ENCODE measurements around the gene USP31.

The USP31 gene

GRCh38 chr16:23055481-23055880, 93.8 kb downstream of the USP31 start:
- DNase-seq: no peak

GRCh38 chr16:23052908-23053580, 96.2 kb downstream of the USP31 start:
- DNase-seq: no peak

- no peak for DNase-seq
Measured at GRCh38 chr16:23052221-23052620, 97.0 kb downstream of the USP31 start.

GRCh38 chr16:23051587-23051986, 97.7 kb downstream of the USP31 start:
- DNase-seq: no peak

DNA sequence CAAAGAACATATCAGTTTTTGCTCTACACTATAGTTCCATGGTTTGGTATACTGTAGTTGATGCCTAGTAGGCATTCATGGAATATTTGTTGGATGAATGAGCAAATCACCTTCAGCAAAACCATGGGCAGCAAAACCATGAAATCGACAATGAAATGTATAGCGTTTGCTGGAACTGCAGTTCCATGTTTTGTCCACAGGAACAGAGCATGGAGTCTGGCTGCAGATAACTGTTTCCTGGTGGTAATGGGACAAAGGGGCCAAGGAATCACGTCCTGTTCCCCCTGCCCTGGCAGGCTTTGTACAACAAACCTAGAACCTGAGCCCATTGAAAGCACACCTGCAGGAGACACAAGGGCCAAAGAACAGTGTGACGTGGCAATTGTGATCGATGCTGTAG, 101.1 kb downstream of the USP31 start:
- no peak for DNase-seq

DNA sequence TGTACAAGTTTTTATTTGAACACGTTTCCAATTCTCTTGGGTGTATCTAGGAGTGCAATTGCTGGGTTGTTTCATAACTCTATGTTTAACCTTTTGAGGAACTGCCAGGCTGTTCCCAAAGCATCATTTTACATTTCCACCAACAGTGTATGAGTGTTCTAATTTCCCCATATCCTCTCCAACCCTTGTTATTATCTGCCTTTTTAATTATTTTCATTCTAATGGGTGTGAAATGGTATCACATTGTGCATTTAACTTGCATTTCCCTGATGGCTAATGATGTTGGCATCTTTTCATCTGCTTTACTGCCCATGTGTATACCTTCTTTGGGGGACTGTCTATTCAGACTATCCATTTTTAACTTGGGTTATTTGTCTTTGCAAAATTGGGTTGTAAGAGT, 104.2 kb downstream of the USP31 start:
- no peak for DNase-seq

DNA sequence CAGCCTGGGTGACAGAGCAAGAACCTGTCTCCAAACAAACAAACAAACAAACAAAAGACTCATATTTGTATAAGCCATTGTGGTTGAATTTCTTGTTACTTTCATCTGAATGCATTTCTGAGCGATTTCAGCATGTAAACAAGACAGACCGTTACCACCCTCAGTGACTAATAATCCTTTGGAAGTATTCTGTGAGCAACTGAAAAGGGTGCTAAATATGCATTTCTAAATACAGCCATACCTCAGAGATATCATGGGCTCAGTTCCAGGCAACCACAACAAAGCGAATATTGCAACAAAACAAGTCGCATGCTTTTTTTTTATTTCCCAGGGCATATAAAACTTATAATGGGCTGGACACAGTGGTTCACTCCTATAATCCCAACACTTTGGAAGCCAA, 109.0 kb downstream of the USP31 start:
- DNase-seq: no peak

DNA sequence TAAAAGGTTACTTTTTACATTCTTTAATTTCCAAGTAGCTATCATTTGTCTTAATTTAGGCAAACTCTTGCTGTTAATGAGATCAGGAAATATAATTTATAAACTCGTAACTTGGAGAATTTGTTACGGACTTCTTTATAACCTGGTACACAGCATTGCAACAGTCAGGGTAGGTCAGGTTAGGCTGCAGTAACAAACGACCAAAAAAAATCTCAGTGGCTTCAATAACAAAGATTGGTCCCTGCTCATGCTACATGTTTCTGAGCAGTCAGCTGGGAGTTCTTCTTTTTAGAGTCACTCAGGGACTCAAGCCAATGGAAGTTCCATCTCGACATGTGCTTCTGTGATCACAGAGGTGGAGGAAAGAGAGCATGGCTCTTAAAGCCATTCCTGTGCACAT, 110.1 kb downstream of the USP31 start:
- DNase-seq: no peak

DNA sequence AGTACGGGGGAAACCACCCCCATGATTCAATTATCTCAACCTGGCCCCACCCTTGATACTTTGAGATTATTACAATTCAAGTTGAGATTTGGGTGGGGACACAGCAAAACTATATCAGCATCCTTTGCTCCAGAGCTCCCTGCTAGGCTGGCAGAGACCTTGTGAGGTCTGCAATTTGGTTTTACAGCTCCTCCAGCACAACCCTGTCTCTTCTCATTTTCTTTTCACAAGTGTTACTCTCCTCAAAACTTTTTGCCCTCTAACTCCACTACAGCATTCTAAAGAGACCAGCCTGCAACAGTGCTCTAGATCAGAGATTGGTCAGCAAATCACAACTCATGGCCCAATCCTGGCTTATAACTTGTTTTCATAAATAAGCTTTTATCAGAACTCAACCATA, 114.0 kb downstream of the USP31 start:
- DNase-seq: no peak

DNA sequence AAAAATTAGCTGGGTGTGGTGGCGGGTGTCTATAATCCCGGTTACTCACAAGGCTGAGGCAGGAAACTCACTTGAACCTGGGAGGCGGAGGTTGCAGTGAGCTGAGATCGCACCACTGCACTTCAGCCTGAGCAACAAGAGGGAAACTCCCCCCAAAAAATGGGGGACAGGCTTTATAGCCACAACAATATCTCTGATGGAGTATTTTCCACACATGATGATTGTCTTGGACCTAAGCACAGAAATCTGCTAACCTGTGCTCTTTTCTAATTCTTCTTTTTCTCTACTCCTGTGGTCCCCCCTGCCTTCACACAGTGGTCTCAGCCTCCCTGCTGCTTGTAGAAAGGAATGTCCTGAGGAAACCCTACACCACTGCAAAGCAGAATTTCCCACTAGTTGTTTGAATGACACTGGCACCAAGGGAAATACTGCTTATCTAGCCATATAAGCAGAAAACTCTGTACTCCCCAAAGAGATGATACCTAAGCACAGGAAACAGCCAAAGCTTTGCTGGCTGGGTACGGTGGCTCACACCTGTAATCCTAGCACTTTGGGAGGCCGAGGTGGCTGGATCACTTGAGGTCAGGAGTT, 117.6 kb downstream of the USP31 start:
- DNase-seq: no peak

DNA sequence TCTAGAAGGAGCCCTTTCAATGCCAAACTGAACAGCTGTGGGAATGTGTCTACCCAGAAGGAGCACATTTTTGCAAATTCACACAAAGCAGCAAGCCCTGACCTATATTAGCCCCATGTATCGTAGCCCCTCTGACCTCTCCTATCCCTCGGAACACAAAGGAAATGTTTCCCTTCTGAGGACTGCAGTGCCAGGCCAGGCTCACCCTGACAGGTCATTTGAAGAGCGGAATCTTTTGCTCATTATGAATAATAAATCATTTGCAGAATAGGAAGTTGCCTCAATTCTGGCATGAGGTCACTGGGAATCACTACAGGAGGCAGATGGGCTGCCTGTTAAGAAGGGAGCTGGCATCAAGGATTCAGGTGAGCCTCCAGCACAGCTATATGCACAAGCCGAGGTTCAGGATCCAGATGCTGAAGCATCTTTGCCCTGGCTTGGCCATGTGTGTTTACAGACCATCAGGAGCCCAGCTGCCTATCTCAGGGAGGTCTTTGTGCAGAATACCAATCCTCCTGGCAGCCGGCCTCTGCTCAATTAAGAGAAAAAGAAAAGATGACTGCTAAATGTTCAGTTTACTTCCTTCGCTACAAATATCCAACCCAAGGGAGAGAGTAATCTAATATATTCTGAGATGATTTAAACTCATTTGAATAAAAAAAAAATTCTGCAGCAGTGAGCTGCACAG, 119.4 kb downstream of the USP31 start:
- DNase-seq: no peak

GRCh38 chr16:23027386-23027785, 121.9 kb downstream of the USP31 start:
- no peak for DNase-seq

GRCh38 chr16:23026784-23027362, 122.4 kb downstream of the USP31 start:
- DNase-seq: peak; percentile 48

GRCh38 chr16:23025692-23026307, 123.5 kb downstream of the USP31 start:
- DNase-seq: no peak

DNA sequence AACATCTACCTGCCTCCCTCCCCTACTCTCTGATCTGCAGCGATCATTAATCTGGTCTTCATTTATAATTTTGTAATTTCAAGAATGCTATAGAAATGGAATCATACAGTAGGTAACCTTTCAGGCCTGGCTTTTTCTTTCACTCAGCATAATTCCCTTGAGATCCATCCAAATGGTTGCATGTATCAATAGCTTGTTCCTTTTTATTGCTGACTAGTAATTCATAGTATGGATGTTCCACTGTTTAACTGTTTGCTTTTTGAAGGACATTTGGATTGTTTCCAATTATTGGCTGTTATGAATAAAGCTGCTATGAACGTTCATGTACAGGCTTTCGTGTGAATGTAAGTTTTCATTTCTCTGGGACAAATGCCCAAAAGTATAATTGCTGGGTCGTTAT, 125.2 kb downstream of the USP31 start:
- no peak for DNase-seq

GRCh38 chr16:23020084-23020483, 129.2 kb downstream of the USP31 start:
- no peak for DNase-seq

DNA sequence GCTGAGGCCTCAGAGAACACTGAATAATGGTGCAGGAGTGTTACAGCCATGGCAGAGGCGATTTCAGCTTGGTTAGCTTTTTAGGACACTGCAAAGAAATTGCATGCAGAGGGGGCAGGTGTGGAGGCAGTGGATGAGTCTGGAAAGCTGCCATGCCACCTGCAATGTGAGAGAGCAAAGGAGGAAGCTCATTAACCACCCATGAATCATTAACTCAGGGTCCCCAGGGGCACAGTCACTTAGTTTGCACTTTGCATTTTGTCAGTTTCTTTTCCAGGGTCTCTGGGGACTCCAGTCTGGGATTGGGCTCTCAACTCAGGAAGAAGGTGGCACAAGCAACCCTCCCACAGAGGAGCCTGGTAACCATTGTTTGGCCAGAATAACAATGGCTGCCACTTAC, 132.9 kb downstream of the USP31 start:
- DNase-seq: no peak

- no peak for DNase-seq
Measured at GRCh38 chr16:23015580-23015979, 133.7 kb downstream of the USP31 start.

DNA sequence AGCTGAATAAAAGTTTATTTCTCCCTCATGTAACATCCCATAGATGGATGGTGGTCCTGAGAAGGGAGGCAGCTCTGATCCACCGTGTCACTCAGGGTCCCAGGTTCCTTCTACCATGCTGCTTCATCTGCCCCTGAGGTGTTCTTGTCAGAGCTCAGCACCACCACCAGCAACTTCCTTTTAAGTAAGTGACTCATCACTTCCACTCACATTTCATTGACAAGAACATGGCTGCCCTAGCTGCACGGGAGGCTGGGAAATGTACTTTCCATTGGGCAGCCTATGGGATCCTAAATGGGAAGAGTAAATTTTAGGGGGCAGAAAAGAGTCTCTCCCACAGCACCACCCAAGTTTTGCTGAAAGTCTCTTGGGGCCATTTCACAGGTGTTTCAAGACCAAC, 134.7 kb downstream of the USP31 start:
- DNase-seq: no peak

Data from right forelimb (tissue), 1 donor.